Kidney (tissue), 14 donors: ENCODE results near the gene RHBDD3. TPM values are rescaled to one million over a fixed set of nuclear protein-coding genes. Genes with fewer than 3 reads are reported as not detected.
A peak's percentile ranks its signal among the peaks of the same experiment; 100 is the strongest.
"Not testable (repeated sequence)": the region's sequence is repeated elsewhere in the genome, so short reads cannot be mapped to it uniquely, and the experiment has no call there.

Experiments
- DNase-seq, 5 donors: peaks; one replicate each; pipeline ENCODE4 v3.0.0-alpha.2; 2013 to 2020
- FAIRE-seq: peaks from 2 replicates; lab custom pipeline; 2012; peaks lifted over from hg19 to GRCh38; lab: Jason Lieb, UNC
- H3K27ac ChIP-seq, 2 donors: one replicate each; pipeline ENCODE4 v1.7.0; 2013; ENCODE audit warnings: low read depth in 2 of 2, low read length in 2 of 2, inconsistent platforms in 1 of 2
- H3K27me3 ChIP-seq: one replicate; pipeline ENCODE4 v1.7.1; 2013; ENCODE audit warnings: low read length, inconsistent platforms; ENCODE audit not compliant: control insufficient read depth, insufficient read depth
- H3K36me3 ChIP-seq, 3 donors: one replicate each; pipeline versions ENCODE4 v1.7.0 to v1.7.1; 2013; ENCODE audit warnings: low read length in 3 of 3, control low read depth in 1 of 3, inconsistent platforms in 1 of 3; ENCODE audit not compliant: insufficient read depth in 3 of 3, control insufficient read depth in 2 of 3
- H3K4me1 ChIP-seq, 3 donors: one replicate each; pipeline versions ENCODE4 v1.7.0 to v1.7.1; 2013; ENCODE audit warnings: low read length in 3 of 3, inconsistent platforms in 1 of 3, low read depth in 1 of 3; ENCODE audit not compliant: control insufficient read depth in 2 of 3, insufficient read depth in 2 of 3
- H3K4me3 ChIP-seq, 3 donors: one replicate each; pipeline versions ENCODE4 v1.7.0 to v1.8.1; 2013; ENCODE audit warnings: low read length in 3 of 3, control low read depth in 1 of 3, inconsistent platforms in 1 of 3
- H3K9ac ChIP-seq, 3 donors: one replicate each; pipeline versions ENCODE4 v1.7.0 to v1.7.1; 2013; ENCODE audit warnings: low read length in 3 of 3, control low read depth in 1 of 3, inconsistent platforms in 1 of 3
- H3K9me3 ChIP-seq, 3 donors: one replicate each; pipeline versions ENCODE4 v1.7.0 to v1.7.1; 2013; ENCODE audit warnings: low read length in 3 of 3, control low read depth in 1 of 3, inconsistent platforms in 1 of 3; ENCODE audit not compliant: control insufficient read depth in 2 of 3, insufficient read depth in 1 of 3
- CTCF ChIP-seq: IDR thresholded peaks from 3 replicates; pipeline ENCODE4 v1.5.1; 2012; ENCODE audit warnings: mild to moderate bottlenecking, moderate library complexity, borderline replicate concordance; ENCODE audit not compliant: insufficient read depth; ENCODE audit errors: extremely low read depth
- intact Hi-C: fragments of 100-400 bp; cut with DNase I; formaldehyde crosslinking; loops from one replicate; pipeline ENCODE4 v1.11.1; 2022
- polyA plus RNA-seq: library from polyadenylated mRNA; stranded (reverse); fragments of 350-450 nt; fragmentation: Illumina TruSeq; extraction: RNeasy Lipid Tissue Mini Kit (QIAGEN cat#74804); gene quantifications from one replicate; pipeline ENCODE4 v1.2.3, GENCODE V29; 2014; ENCODE audit warnings: low read depth, low replicate concordance; ENCODE audit not compliant: insufficient read depth
- total RNA-seq: library from RNA; stranded (reverse); fragmentation: NEBNext Ultra II Directional; extraction: Animal tissue kit (Norgen Biotek cat#: 25700); gene quantifications from one replicate; pipeline ENCODE4 v1.2.1, GENCODE V29; 2021
- donor health status: control.
- donor health status: control.
- donor health status: control.
- donor health status: control.
- donor health status: control.
- donor health status: DM: yes; HTN: yes; CAD: no.
- donor health status: Normal renal cell carcinoma (clear cell type).

The RHBDD3 gene
- total and polyA plus RNA-seq, 2 donors from 2014 or later, result 19.2 to 26.3 TPM

GRCh38 chr22:29244785-29245625, 22.8 kb downstream of the RHBDD3 start:
- no peak for DNase-seq
- no peaks in the 10 kb centered on the region for H3K27me3 ChIP-seq
- H3K9me3 ChIP-seq, result no peaks in the 10 kb centered on the region
- intact Hi-C loops, result no loop called here
- no peak overlapping the region for H3K27ac ChIP-seq
- TF ChIP-seq CTCF, result no peak
- FAIRE-seq, result no peak
- H3K36me3 ChIP-seq, result peaks cover 0 to 8% (median 0%) of the 10 kb centered on the region in 3 donors
- no peak overlapping the region for H3K4me3 ChIP-seq
- H3K4me1 ChIP-seq, result peaks cover 0 to 2% (median 0%) of the 10 kb centered on the region in 3 donors
- H3K9ac ChIP-seq, result no peak overlapping the region

DNA sequence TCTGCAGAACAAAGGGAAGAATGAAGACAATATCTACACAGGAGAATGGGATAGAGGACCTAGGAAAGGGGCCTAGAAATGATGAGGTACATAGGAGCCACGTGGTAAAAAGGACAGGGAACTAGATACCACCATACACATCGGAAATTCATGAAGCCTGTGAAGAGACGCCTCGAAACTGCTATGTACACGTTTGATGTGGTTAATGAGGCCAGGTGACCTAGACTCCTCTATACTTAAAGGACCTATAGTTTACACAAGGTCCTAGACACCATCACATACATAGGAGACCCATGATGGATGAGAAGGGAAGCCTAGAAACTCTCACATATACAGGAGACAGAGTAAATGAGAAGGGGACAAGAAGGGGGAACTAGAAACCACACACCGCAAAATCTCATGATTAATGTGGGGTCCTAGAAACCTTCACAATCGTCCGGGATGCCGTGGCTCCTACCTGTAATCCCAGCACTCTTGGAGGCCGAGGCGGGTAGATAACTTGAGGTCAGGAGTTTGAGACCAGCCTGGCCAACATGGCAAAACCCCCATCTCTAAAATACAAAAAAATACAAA, 23.8 kb downstream of the RHBDD3 start:
- peaks cover 0 to 8% (median 0%) of the 10 kb centered on the region in 3 donors for H3K36me3 ChIP-seq
- DNase-seq (no peak), FAIRE-seq (no peak)
- peaks cover 0 to 2% (median 0%) of the 10 kb centered on the region in 3 donors for H3K4me1 ChIP-seq
- no peak overlapping the region for H3K4me3 ChIP-seq
- H3K27ac ChIP-seq, result no peak overlapping the region
- no peak for TF ChIP-seq CTCF
- no peaks in the 10 kb centered on the region for H3K27me3 ChIP-seq
- H3K9me3 ChIP-seq, result no peaks in the 10 kb centered on the region
- H3K9ac ChIP-seq, result no peak overlapping the region
- intact Hi-C loops, result no loop called here

- intact Hi-C loops, H3K9ac ChIP-seq, H3K9me3 ChIP-seq, H3K4me3 ChIP-seq, H3K27me3 ChIP-seq, H3K27ac ChIP-seq, H3K4me1 ChIP-seq, FAIRE-seq, H3K36me3 ChIP-seq: not testable (repeated sequence)
- peak in 4 of 5 donors; percentile 38 to 62 (median 52) for DNase-seq
These were observed 27.3 kb downstream of the RHBDD3 start for GRCh38 chr22:29240481-29240880.

- intact Hi-C loops, result no loop called here
- H3K27ac ChIP-seq, result no peak overlapping the region
- H3K36me3 ChIP-seq, result no peaks in the 10 kb centered on the region
- H3K4me1 ChIP-seq, result peaks cover 0 to 6% (median 0%) of the 10 kb centered on the region in 3 donors
- FAIRE-seq, result no peak
- no peak overlapping the region for H3K9ac ChIP-seq
- peak in 1 of 5 donors; percentile 31 for DNase-seq
- no peak for TF ChIP-seq CTCF
- H3K9me3 ChIP-seq, result no peaks in the 10 kb centered on the region
- no peak overlapping the region for H3K4me3 ChIP-seq
- H3K27me3 ChIP-seq, result no peaks in the 10 kb centered on the region
These were observed 34.4 kb downstream of the RHBDD3 start for GRCh38 chr22:29233277-29233877.
